Measurements from ENCODE around the gene DPP6.

The DPP6 gene

DNA sequence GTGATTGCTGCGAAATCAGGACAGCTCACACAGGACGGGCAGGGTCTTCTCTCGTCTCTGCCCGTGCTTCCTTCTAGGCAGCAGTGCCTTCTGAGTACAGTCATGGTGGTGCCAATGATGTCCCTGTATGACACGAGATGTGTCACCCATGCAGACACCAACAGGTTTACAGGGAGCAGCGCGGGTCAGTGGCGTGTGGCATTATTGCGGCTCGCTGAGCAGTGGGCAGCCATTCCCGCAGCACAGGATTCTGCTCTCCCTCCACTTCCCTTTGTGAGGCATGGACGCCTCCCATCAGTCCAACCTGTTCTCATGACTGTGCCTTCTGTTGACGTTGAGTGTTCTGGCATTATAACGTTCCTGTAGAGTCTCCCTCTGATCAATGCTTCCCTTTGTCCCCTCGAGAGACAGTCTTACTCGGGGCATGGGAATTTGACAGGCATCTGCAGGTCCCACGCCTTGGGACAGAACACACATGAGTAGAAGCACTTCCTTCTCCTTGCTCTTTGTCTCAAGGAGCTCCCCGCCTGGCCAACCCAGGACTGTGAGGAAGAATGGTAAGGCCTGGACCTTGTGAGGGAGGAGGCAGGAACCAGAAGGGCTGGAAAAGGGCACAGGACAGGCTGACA is 731.2 kb downstream of the DPP6 start:
- DNase-seq, result no peak

DNA sequence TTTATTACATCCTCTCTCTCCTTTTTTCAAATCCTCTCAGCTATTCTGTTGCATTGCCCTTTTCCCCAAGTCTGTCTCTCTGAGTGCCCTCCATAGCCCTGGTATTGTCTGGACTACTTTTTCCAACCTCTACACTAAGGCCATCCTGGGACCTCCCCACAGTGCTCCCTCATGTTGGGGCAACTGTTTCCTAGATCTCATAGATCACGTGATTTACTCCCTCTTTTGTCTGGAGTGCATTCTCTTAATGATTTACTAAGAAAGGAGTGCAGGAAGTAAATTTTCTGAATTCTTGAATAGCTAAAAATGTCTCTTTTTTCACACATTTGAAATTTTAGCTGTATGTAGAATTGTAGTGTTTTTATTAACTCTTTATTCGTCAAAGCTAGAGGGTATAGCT is 733.7 kb downstream of the DPP6 start:
- DNase-seq, result no peak

DNA sequence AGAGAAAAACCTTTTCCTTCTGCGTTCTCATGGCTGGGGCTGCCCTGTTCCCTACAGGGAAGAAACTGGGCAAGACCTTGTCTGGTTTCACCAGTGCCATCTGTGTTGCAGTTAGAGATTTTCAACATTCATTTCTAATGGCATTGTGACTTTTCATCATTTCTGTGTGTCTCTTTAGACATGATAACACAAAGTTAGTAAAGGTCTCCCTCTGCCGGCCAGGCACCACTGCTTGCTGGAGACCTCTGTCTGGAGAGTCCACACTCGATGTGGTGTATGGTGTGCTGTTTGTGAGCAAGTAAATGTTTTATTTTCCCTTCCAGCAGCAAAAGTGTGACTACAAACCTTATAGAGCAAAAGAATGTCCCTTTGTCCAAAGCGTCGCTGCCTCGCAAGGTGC is 737.2 kb downstream of the DPP6 start:
- DNase-seq, result no peak

DNA sequence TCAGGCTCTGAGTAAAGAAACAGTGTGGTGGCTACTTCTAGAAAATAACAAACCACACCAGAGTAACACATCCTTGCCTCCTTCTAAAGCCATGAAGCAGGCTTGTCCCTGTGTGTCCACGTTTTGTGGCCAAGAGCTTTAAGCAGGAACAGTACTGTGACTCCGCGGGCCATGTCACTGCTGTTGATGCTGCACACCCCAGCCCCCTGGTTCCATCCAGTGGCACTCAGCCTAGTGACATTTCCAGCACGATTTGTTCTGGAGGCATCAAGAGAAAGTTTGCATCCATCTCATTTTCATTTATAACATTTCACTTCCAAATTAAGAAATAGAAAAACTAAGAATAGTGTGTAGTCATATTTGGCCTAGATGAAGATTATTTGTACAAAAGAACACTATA is 739.4 kb downstream of the DPP6 start:
- no peak for DNase-seq

DNA sequence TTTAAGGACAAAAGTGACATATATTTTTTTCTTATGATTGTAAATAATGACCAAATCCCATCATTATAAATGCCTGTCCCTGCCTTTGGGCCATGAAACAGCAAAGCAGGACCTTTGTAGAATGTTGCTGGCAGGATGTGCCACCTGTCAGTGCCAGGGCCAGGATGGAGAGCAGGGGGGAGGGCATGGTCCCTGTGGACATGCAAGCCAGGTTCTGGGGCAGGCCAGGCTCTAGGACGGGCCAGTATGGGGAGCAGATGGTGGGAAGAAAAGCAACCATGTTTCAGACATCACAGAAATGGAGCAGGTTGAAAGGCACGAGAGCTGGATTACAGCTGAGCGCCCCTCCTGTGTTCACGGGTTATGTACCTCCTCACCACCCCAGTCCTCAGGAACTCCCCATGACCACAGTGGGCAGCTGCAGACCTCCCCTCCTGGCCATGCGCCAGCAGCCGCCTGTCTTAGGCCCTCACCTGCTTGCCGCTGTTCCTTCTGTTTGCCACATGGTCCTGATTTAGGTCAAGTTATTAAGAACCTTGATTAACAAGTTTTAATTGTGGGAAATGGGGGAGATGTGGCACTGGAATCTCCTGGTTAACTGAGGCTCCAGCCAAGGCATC is 740.3 kb downstream of the DPP6 start:
- DNase-seq, result no peak

DNA sequence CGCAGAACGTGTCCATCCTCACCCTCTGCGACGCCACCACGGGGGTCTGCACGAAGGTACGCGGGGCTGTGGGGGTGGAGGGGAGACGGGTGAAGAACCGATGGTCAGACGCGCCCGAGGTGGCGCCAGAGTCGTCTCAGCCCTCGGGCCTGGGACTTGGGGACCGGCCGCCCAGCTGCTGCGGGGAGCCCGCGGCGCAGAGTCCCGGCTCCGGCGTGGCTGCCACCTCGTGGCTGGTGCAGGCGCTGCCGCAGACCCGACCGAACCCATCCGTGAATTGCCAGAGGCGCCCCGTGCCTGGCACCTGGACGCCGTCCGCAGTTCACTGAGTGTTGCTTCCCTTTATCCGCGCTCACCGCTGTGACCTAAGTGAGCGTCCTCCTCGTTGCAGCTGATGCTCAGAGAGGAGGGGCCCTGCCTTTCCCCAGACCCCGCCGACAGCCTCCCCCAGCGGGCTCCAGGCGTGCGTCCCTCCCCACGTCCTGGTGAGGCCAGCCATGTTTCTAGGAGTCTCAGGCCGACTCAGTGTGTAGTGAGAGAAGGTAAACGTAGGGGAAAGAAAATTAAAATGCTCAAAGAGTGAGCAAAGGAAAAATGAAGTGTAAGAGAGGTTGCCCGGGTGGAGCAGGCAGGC is 742.1 kb downstream of the DPP6 start:
- no peak for DNase-seq

DNA sequence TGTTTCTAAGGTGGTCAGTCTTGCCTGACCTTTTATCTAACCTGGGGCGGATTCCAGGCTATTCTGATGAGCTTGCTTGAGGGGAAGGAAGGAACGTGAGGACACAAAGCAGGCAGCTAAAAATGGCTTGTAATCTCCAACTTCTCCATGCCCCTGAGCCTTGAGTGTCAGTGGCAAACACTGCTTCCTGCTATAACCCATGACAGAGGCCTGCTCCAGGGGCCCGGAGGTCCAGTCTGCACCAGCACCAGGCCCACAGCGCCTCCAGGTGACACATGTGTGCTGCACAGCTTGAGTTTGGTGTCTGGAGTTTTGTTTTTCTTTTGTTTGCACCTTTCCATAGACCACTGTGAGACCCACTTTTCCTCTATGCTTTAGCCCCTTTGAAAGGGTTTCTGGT is 742.8 kb downstream of the DPP6 start:
- DNase-seq, result no peak

DNA sequence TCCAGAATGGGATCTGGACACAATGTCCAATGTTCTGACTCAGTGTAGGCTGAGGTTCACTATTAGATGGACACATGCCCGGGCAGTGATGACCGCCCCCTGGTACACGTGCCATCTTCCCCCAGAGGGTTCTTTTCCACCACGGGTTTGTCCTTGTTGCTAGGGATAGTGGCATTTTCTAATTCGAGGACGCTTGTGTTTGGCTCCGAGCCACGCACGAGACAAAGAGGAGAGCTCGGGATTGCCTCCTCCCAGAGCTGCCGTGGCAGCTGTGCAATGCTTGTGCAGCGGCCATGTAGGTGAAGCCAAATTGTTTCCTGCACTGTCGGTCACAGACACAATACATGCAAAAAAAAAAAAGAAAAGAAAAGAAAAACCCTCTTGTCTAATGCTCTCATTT is 743.2 kb downstream of the DPP6 start:
- no peak for DNase-seq

DNA sequence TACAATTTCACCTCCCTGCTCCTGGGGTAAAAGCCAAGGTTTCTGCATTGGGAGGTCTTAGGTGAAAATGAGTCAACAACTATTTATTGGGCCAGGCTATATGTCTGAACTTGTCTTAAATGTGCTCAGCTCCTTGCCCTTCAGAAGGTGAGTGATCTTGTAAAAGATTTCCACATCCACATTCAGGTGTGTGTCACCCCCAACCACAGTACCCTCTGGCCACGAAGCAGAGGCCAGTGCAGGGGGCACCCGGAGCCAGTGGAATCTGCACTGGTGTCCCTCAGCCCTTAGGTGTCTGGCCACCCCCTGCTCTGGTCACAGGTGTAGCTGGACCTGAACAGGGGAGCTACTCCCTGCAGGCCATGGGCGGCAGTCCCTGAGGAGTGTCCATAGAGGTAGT is 752.3 kb downstream of the DPP6 start:
- no peak for DNase-seq

DNA sequence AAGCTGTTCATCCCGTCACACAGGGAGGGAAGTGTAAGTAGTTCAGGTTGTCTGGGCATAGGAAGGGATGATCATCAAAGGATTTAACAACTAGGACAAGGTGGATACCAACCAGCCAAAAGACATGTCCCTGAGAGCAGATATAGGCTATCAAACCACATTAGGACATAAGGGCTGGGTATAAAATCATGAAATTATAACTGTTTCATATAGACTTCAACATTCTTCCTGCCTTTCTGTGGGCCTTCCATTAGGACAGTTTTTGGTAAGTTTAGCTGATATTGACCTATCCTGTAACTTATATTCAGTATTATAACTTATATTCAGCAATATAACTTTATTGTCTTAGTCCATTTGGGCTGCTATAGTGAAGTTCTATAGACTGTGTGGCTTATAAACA is 759.8 kb downstream of the DPP6 start:
- DNase-seq, result no peak

DNA sequence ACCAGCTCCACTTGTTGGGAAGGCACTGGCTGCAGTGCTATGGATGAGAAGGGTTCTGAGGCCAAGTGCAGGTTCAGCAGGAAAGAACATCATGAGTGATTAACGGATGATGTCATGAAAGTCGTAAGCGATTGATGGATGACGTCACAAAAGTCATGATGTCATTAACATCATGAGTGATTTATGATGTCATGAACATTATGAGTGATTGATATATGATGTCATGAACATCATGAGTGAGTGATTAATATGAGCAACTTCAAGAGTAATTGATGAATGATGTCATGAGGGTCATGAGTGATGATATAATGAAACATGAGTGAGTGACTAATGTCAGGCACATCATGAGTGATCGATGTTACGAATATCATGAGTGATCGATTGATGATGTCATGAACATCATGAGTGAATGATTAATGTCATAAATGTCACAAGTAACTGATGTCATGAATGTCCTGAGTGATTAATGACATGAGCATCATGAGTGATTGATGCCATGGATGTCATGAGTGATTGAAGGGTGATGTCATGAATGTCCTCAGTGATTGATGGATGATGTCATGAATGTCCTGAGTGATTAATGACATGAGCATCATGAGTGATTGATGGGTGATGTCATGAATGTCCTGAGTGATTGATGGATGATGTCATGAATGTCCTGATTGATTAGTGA is 765.2 kb downstream of the DPP6 start:
- no peak for DNase-seq

DNA sequence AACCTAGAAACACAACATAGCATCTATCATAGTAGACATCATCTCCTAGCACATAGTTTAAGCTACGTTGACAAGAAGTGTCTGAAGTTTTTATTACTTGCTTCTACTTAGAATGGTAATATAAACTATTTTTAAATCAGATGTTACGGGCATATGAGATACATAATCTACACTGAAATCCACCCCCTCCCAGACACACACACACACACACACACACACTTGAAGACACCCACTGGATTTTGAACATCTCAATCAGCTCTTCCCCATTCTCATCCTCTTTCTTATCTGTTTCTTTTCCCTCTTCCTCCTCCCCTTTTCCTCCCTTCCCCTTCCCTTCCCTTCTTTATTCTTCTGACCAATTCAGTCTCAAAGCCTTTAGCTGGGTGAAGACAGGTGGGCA is 774.8 kb downstream of the DPP6 start:
- no peak for DNase-seq

DNA sequence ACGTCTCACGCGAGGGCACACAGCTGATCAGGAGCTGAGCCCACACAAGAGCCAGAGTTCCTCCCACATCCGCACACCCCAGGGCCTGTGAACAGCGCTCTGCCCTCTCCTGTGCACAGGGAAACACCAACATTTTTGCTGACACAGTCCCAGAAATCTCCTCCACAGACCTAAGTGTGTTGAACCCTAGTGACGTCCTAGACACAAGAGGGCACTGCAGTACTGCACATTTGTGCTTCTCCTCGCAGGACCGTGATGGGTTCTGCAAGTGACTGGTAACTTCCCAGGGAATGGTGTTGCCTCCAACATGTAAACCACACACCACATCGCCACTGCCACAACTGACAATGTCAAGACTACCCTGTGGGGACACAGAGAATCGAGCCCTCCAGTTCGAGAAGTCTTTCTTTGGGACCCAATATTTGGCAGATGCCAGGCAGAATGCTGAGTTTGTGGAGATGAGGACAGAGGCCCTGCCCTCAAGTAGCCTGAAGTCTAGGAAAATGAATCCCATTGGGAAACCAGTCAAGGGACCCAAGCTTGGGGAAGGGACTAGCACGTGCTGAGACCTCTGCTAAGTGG is 780.5 kb downstream of the DPP6 start:
- no peak for DNase-seq

DNA sequence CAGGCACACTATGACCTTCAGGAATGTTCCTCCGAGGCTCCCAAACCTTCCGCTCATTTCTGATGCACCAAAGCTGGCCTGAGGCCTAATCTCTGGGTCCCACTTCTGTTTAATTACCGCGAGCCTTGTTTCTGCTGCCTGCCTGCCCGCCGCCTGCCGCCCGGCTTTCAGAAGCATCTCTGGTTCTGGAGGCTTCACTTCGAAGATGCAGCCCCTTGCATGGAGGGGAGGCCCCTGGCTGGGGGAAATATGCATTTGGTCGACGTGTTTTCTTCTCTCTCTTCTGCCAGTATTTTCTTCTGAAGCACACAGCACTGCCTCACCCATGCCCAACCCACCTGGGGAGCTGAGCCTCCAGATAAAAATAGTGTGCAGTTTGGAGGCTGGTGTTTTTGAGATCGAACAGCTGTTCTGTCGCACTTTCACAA is 783.8 kb downstream of the DPP6 start:
- no peak for DNase-seq

DNA sequence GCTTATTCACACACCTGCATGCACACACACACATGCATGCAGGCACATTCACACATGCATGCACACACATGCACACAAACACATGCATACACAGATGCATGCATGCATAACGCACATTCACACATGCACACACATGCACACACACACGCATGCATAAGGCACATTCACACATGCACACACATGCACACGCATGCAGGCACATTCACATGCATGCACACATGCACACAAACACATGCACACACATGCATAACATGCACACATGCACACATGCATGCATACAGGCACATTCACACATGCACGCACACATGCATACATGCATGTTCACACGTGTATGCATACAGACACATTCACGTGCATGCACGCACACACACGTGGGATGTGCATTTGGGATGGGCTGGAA is 784.9 kb downstream of the DPP6 start:
- DNase-seq, result no peak

DNA sequence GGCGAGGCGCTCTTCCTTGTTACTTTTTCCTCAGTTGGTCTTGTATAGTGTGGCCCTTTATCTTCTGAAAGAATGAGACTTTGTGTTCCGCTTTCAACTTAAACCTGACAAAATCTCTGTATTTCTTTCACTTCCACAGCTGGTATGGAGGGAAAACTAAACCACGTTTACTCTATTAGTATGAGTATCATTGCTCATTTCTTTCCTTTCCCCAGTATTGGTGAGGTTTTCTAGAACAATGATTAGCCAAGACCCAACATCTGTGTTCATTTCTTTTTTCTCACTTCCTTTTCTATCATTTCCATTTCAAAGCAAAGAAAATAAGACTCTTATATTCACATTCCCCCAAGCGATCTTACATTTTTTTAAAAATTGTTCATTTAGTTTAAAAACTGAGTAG is 785.4 kb downstream of the DPP6 start:
- DNase-seq, result no peak

DNA sequence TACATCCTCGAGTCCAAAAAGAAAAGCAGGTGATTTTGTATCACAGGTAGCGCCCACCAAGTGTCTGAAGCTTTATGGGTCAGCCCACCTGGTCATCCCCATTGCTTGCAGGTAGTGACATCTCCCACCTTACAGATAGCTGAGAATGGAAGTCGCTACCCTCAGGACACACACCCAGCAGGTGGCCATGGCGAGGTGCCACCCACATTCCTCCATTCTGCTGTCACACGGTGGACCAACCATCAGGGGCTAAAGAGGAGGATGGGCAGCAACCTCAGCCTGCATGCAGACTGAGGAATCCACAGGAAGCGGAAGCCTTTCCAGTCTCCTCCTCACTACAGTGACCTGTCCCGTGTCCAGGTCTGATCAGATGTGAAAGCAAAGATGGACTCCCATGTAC is 787.9 kb downstream of the DPP6 start:
- no peak for DNase-seq

DNA sequence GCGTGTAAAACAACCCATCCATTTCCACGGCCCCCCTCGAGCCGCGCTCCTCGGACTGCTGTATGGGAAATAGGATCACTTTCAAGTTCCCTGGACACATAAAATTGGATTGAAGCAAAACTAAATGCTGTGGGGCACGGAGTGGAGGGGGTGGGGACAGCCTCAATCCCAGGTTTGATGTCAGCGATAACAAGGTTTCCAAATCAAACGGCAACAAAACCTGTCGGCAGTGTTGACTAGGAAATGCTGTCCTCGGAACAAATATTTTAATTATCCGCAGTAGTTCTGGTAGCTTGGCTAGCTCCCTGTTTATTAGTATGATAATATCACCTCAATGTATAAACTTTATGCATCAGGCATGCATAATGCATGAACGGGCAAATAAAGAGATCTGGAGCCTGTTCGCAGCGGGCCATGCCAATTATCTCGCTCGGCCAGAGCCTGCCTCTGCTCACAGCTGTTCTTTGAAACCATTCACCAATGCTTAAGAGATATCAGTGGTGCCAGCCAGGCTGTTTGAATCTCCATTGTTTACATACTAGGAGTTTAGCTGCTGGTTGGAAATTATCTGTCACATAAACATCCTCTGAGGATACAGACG is 789.6 kb downstream of the DPP6 start:
- DNase-seq, result no peak

DNA sequence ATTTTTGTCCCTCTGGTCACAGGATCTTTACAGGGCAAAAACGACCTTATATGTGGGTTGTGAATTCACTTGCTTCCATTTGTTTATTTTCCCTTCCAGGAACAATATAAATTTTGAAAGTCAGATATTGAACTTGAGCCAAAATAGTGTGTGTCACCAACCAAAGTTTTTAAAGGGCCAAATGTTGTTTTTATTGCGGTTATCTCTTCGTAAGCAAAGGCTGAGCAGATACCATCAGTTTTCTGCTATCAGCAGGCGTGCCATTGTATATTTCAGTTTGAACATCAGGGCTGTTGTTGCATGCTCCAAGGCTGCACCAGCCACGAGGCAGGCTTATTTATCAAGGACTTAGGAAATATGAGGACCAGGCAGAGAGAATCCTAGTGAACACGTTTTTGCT is 790.4 kb downstream of the DPP6 start:
- no peak for DNase-seq

DNA sequence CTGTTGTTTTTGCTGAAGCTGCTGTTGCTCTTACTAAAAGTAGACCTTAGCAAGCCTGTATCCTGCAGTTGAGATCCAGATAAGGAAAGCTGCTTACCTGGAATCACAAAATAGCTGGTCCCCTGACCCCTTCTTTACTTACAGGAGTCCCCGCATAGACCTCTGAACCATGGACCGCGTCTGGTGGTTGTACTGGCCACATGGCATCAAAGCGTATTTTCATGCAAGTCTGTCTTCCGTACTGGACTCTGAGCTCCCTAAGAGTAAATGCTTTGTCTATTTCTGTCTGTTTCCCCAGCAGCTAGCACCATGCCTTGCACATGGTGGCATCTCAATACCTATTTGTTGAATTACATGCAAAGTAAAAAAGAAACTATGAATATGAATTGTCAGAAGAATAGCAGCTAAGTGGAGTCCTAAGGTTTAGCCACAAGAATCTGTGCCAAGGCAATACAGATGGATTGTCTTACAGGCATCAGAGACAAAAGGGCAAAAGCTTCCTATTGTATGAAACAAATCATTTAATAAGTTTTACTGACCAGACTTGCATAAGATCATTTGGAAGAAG is 791.6 kb downstream of the DPP6 start:
- no peak for DNase-seq

DNA sequence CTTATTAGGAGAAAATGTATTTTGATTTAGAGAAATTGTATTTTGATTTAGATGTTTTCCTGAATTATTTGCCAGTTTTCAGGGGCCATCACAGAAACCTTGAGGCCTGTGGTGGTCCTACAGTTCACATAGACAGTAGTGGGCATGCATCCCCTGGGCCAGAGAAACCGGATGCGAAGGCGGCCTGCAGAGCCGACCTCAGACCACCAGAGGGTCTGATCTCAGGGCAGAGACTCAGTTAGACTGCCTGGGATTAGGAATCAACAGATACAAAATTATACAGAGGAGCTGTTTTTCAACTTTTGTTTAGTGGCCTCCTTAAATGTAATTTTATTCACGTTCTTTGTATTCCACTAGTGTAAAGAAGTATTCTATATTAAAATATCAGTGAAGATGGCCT is 792.3 kb downstream of the DPP6 start:
- DNase-seq, result no peak

DNA sequence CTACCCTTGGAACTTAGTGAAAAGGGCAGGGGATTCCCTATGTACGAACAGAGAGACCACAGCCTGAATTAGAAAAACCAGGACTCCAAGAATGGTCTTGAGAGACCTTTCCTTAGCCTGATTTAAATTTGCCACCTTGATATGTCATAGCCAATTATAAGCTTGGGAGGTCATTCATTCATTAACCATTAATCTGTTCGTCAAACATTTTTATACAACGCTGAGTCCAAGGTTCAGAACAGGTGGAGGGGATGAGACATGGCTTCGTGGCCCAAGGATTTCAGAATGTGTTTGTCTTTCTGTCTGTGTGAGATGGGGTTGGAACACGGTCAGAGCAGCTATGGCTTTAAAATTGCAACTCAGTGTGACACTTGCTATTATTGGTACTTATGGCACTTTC is 792.8 kb downstream of the DPP6 start:
- no peak for DNase-seq

DNA sequence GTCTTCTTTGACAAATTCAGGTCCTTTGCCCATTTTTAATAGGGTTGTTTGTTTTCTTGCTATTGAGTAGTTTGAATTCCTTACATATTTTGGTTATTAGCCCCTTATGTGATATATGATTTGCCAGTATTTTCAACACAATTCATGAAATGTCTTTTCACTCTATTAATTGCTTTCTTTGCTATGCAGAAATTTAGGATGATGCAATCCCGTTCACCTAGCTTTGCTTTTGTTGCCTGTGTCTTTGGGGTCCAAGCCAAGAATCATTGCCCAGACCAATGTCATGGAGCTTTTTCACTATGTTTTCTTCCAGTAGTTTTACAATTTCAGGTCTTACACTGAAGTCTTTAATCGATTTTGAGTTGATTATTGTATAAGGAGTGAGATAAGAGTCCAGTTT is 796.3 kb downstream of the DPP6 start:
- DNase-seq, result no peak
